ENCODE measurements around the gene JAGN1. TPM values are rescaled to one million over a fixed set of nuclear protein-coding genes. Genes with fewer than 3 reads are reported as not detected.

JAGN1 gene
- total and polyA plus RNA-seq, 9 of the 15 experiments (the other 6 are each of a cell fraction or from before 2014, with no cell fraction given), result 31.6 to 77.8 (median 40.3) TPM

- TF ChIP-seq RBFOX2 (IDR thresholded peaks at IDR 0.05; ENCODE audit: low read depth, low read length), result peak; percentile 91
- peak; percentile 27; the same call in 1 of the 2 replicates for TF ChIP-seq ZBTB9 (CRISPR knock-in tag; IDR thresholded peaks at IDR 0.05)
- TF ChIP-seq THRB (CRISPR knock-in tag; conservative IDR thresholded peaks at IDR 0.05), result no peak
- TF ChIP-seq PHF20 (IDR thresholded peaks at IDR 0.05; ENCODE audit: partially characterized antibody), result peak; percentile 55
- TF ChIP-seq DPF2 (IDR thresholded peaks at IDR 0.05), result peak; percentile 67
- peak; percentile 22; the same call in 1 of the 2 replicates for TF ChIP-seq RB1 (IDR thresholded peaks at IDR 0.05; ENCODE audit: low read depth)
- TF ChIP-seq ZNF75A (CRISPR knock-in tag; IDR thresholded peaks at IDR 0.05), result no peak
- TF ChIP-seq MITF (IDR thresholded peaks at IDR 0.05), result no peak
- TF ChIP-seq POLR2G (IDR thresholded peaks at IDR 0.05; ENCODE audit: low read depth, low read length), result peak; percentile 93
- peak; percentile 86 for TF ChIP-seq SP2 (IDR thresholded peaks at IDR 0.05; ENCODE audit: extremely low read depth, low read depth, low read length, poor library complexity, severe bottlenecking)
- TF ChIP-seq SMARCB1 (IDR thresholded peaks at IDR 0.05; ENCODE audit: insufficient read length, low read depth), result no peak
- TF ChIP-seq NR2C2 (CRISPR knock-in tag; IDR thresholded peaks at IDR 0.05), result no peak
- TF ChIP-seq NR2C2 (tag; IDR thresholded peaks at IDR 0.05), result peak; percentile 68; the same call in 1 of the 2 replicates
- TF ChIP-seq BCLAF1 (IDR thresholded peaks at IDR 0.05; ENCODE audit: borderline replicate concordance in 1 of 2, control insufficient read depth in 1 of 2, low read depth in 2 of 2, low read length in 1 of 2), result no peak
- peak; percentile 21; the same call in 1 of the 2 replicates for TF ChIP-seq ZNF830 (CRISPR knock-in tag; IDR thresholded peaks at IDR 0.05)
- TF ChIP-seq ZHX1 (conservative IDR thresholded peaks at IDR 0.05; ENCODE audit: low read length), result 0 out of 2 replicates have a peak, but pooled peaks have one; percentile 34
- TF ChIP-seq MECOM (CRISPR knock-in tag; IDR thresholded peaks at IDR 0.05), result no peak
Measured at GRCh38 chr3:9843715-9844438, 46.5 kb upstream of the JAGN1 start, which contains the start of gene RPUSD3 (continued).

Measured in K562 (cell line).